Esophagus muscularis mucosa (tissue), 4 donors: ENCODE data around the gene SH3PXD2A. TPM values are rescaled to one million over a fixed set of nuclear protein-coding genes. Genes with fewer than 3 reads are reported as not detected.

ENCODE experiments used
- DNase-seq: peaks from one replicate; pipeline ENCODE4 v3.0.0-alpha.2; 2017; ENCODE audit errors: extremely low spot score
- H3K27ac ChIP-seq, 4 donors: fragments of 200-600 bp; sonication (generic); replicated peaks in 1 of 4; 1 replicate in 3 of 4; 2 replicates in 1 of 4; pipeline ENCODE4 v1.5.1; 2016 to 2019; ENCODE audit warnings: mild to moderate bottlenecking in 1 of 4
- H3K27me3 ChIP-seq, 4 donors: fragments of 200-600 bp; sonication (generic); one replicate each; pipeline versions ENCODE4 v1.5.1 to v1.6.0; 2016 to 2019
- H3K36me3 ChIP-seq, 4 donors: fragments of 200-600 bp; sonication (generic); one replicate each; pipeline ENCODE4 v1.5.1; 2016 to 2019
- H3K4me1 ChIP-seq, 4 donors: fragments of 200-600 bp; sonication (generic); one replicate each; pipeline ENCODE4 v1.5.1; 2016 to 2019
- H3K4me3 ChIP-seq, 4 donors: fragments of 200-600 bp; sonication (generic); 1 replicate in 2 of 4; 2 replicates in 2 of 4; pipeline ENCODE4 v1.5.1; 2016 to 2019; ENCODE audit warnings: mild to moderate bottlenecking in 4 of 4, moderate library complexity in 1 of 4
- H3K9me3 ChIP-seq, 4 donors: fragments of 200-600 bp; sonication (generic); 1 replicate in 3 of 4; 2 replicates in 1 of 4; pipeline ENCODE4 v1.5.1; 2016 to 2019
- CTCF ChIP-seq, 3 experiments: fragments of 200-600 bp in 2 of 3; fragments of 450-650 bp in 1 of 3; sonication (generic) in 2 of 3; IDR thresholded peaks; one replicate each; pipeline ENCODE4 v1.5.1; 2017 to 2019; ENCODE audit warnings: antibody characterized with exemption in 3 of 3, mild to moderate bottlenecking in 2 of 3, moderate library complexity in 1 of 3
- EP300 ChIP-seq: sonication (generic); formaldehyde crosslinking; IDR thresholded peaks from one replicate; pipeline ENCODE4 v1.6.1; 2017; ENCODE audit warnings: antibody characterized with exemption
- POLR2A ChIP-seq: fragments of 450-650 bp; IDR thresholded peaks from one replicate; pipeline ENCODE4 v1.6.1; 2017; ENCODE audit warnings: antibody characterized with exemption, moderate library complexity, mild to moderate bottlenecking, low read depth
- POLR2AphosphoS5 ChIP-seq, 2 donors: sonication (generic); formaldehyde crosslinking; IDR thresholded peaks; one replicate each; pipeline ENCODE4 v1.6.1; 2017; ENCODE audit warnings: antibody characterized with exemption in 2 of 2
- WGBS: methylation state at CpG from one replicate; pipeline ENCODE4 v1.1.5; 2018; 5-methylcytosine and 5-hydroxymethylcytosine counted together
- intact Hi-C: fragments of 100-400 bp; cut with DNase I; formaldehyde crosslinking; loops from one replicate; pipeline ENCODE4 v1.15.1; 2023
- total RNA-seq, 4 donors: library from RNA; depleted of rRNA; stranded (reverse); fragments of >200 nt; gene quantifications; one replicate each; pipeline versions ENCODE4 v1.1.0 to v1.2.1, GENCODE V29; 2016

The SH3PXD2A gene
- total RNA-seq, 4 donors from 2014 or later: 30.5 to 69.3 (median 40.0) TPM

DNA sequence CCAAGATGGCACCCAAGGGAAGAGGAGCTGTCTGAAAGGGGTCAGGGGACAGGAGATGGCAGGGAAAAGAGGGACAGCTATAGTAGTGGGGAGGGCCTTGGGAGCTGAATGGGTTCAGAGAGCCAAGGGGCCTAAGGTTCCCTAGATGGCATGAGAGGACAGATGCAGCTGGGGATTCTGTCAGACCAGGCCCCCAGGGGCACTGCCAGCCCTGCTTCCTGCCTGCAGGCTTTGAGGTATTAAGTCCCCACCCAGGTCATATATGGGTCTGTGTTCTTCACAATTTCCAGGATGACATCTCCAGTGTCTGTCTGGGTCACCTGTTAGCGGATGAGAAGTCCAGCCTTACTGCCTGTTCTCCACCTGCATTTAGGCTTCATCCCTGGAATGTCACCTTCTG is 305.1 kb downstream of the SH3PXD2A start:
- H3K27me3 ChIP-seq: no peaks in the 10 kb centered on the region
- peaks cover under 1 to 19% (median 8%) of the 10 kb centered on the region in 4 donors for H3K4me1 ChIP-seq
- TF ChIP-seq CTCF (IDR thresholded peaks at IDR 0.05) (no peak), POLR2AphosphoS5 (IDR thresholded peaks at IDR 0.05) (no peak), POLR2A (no peak), EP300 (no peak)
- intact Hi-C loops: no loop called here
- H3K27ac ChIP-seq: no peak overlapping the region
- DNase-seq: no peak
- H3K4me3 ChIP-seq: no peak overlapping the region
- H3K9me3 ChIP-seq: no peaks in the 10 kb centered on the region
- 100% methylated on average over 1 of the region's 1 CpG for WGBS
- no peaks in the 10 kb centered on the region for H3K36me3 ChIP-seq

GRCh38 chr10:103549349-103549685 is 306.1 kb downstream of the SH3PXD2A start:
- DNase-seq: no peak
- no peak overlapping the region for H3K4me3 ChIP-seq
- intact Hi-C loops: no loop called here
- WGBS: 92% methylated on average over 3 of the region's 3 CpGs
- no peak overlapping the region for H3K27ac ChIP-seq
- H3K4me1 ChIP-seq: peaks cover 0 to 12% (median 3%) of the 10 kb centered on the region in 4 donors
- H3K9me3 ChIP-seq: no peaks in the 10 kb centered on the region
- H3K36me3 ChIP-seq: no peaks in the 10 kb centered on the region
- TF ChIP-seq EP300 (no peak), CTCF (IDR thresholded peaks at IDR 0.05) (no peak), POLR2A (no peak), POLR2AphosphoS5 (IDR thresholded peaks at IDR 0.05) (no peak)
- H3K27me3 ChIP-seq: no peaks in the 10 kb centered on the region

DNA sequence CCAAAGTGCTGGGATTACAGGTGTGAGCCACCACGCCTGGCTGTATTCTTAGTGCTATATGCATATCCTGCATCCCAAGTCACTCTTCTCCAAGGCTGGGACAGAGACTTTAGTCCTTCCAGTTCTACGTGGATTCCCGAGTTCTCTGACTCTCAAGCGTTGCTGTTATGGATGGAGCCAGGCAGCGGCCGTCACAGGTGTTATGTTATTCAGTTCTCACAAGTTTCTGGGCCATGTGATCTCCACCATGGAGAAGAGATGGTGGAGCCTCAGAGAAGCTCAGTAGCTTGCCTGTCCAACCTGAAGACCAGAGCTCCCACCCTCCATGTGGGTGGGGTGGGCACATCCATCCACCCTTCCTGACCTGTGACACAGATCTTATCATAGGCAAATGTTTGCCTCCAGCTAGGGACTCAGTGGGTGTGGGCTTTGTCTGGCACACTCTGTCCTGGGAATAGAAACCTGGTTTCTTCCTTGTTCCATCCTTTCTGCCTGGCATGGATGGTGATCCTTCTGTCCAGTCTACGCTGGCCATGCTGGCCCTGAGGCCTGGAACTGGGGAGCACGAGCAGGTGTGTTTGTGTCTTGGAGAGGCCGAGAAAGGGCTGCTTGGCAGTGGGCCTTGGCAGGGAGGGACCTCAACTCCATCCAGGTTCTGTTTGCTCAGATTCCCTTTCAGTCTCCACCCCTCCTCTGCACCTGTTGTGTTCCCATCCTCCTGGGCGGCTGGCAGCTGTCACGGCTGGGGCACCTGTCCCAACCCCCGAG is 306.6 kb downstream of the SH3PXD2A start:
- Histone ChIP-seq H3K9me3 (no peaks in the 10 kb centered on the region), H3K4me1 (peaks cover 0 to 7% (median 3%) of the 10 kb centered on the region in 4 donors), H3K4me3 (no peak overlapping the region), H3K27ac (no peak overlapping the region), H3K27me3 (no peaks in the 10 kb centered on the region), H3K36me3 (no peaks in the 10 kb centered on the region)
- 94% methylated on average over 10 of the region's 12 CpGs for WGBS
- DNase-seq: no peak
- no peak for TF ChIP-seq CTCF (IDR thresholded peaks at IDR 0.05)
- no peak for TF ChIP-seq POLR2AphosphoS5 (IDR thresholded peaks at IDR 0.05)
- TF ChIP-seq POLR2A: no peak
- no peak for TF ChIP-seq EP300
- intact Hi-C loops: no loop called here

GRCh38 chr10:103548006-103548405 is 307.4 kb downstream of the SH3PXD2A start:
- DNase-seq: no peak
- H3K27ac ChIP-seq: no peak overlapping the region
- H3K4me3 ChIP-seq: no peak overlapping the region
- H3K4me1 ChIP-seq: peaks cover 5 to 14% (median 8%) of the 10 kb centered on the region in 4 donors
- intact Hi-C loops: no loop called here
- no peaks in the 10 kb centered on the region for H3K9me3 ChIP-seq
- TF ChIP-seq EP300 (no peak), POLR2A (no peak), CTCF (IDR thresholded peaks at IDR 0.05) (no peak), POLR2AphosphoS5 (IDR thresholded peaks at IDR 0.05) (no peak)
- no peaks in the 10 kb centered on the region for H3K36me3 ChIP-seq
- H3K27me3 ChIP-seq: no peaks in the 10 kb centered on the region
- WGBS: 98% methylated on average over 3 of the region's 3 CpGs
